Sciatic nerve (tissue), 2 donors: Measurements from ENCODE around the gene ADAMTS10. TPM values are rescaled to one million over a fixed set of nuclear protein-coding genes. Genes with fewer than 3 reads are reported as not detected.
"Not testable (repeated sequence)": the region's sequence is repeated elsewhere in the genome, so short reads cannot be mapped to it uniquely, and the experiment has no call there.

Experiments
- ATAC-seq: fragments of 200-7000 bp; cut with Tn5 transposase; one replicate; pipeline ENCODE4 v1.9.1; 2020; ENCODE audit warnings: mild to moderate bottlenecking, moderate library complexity
- DNase-seq: peaks from one replicate; pipeline ENCODE4 v3.0.0-alpha.2; 2020; ENCODE audit warnings: low spot score
- intact Hi-C: fragments of 100-400 bp; cut with DNase I; formaldehyde crosslinking; loops from one replicate; pipeline ENCODE4 v1.14.2; 2022
- total RNA-seq: library from RNA; stranded (reverse); fragmentation: NEBNext Ultra II Directional; extraction: Animal tissue kit (Norgen Biotek cat#: 25700); gene quantifications from one replicate; pipeline ENCODE4 v1.2.1, GENCODE V29; 2021
- donor health status: DM: no; HTN: no; CAD: no.
- donor health status: DM: no; HTN: no; CAD: no.

Gene ADAMTS10
- 60.1 TPM for total RNA-seq

GRCh38 chr19:8610041-8610935, at the start of gene ADAMTS10:
Gene ADAMTS10, minus strand, starts transcription at chr19:8610715. Its CDS starts 5,005 bp downstream, at chr19:8605710.
- intact Hi-C loops, result no loop called here
- DNase-seq (no peak), ATAC-seq (peak; percentile 34)

- DNase-seq (no peak), ATAC-seq (no peak)
- intact Hi-C loops, result loop anchor here (10.0 kb wide), 1 partner anchor 415 kb away; no protein-coding TSS in a partner anchor
Observed at GRCh38 chr19:8659905-8660304, 49.4 kb upstream of the ADAMTS10 start.

DNA sequence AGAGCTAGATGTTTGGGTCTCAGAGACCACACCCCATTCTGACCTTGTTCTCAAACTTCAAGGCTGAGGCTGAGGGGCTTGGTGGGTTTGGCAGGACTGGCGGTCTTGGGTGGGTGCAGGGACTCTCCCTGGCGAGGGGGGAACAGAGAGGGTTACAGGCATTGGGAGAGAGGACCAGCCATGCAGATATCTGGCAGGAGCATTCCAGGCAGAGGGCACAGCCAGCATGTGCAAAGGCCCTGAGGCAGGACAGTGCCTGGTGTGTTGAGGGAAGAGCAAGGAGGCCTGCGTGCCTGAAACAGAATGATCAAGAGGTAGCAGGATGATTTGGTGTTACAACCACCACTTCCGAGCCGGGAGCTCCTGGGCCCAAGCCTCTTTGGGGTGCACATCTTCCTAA, 47.4 kb upstream of the ADAMTS10 start:
- intact Hi-C loops, result loop anchor here (10.0 kb wide), 1 partner anchor 417 kb away; no protein-coding TSS in a partner anchor
- no peak for ATAC-seq
- DNase-seq, result no peak

DNA sequence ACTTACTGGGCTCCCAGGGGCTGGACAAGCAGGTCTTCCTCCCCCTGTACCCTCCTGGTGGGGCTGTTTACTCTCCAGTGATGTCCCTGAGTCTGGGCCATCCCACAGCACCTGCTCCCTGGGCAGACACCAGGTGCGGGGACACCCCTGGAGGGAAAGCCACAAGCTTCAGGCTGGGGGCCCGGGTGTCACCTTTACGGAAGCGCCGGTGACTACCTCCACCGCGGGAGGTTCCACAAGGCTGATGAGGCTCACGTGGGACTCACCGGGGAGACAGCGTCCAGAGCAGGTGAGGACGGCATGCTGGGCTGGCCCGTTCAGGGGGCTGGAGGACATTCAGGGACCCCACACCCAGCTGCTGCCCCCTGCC, 44.8 kb upstream of the ADAMTS10 start:
- no peak for DNase-seq
- no peak for ATAC-seq
- intact Hi-C loops, result loop anchor here (10.0 kb wide), 1 partner anchor 419 kb away; no protein-coding TSS in a partner anchor

DNA sequence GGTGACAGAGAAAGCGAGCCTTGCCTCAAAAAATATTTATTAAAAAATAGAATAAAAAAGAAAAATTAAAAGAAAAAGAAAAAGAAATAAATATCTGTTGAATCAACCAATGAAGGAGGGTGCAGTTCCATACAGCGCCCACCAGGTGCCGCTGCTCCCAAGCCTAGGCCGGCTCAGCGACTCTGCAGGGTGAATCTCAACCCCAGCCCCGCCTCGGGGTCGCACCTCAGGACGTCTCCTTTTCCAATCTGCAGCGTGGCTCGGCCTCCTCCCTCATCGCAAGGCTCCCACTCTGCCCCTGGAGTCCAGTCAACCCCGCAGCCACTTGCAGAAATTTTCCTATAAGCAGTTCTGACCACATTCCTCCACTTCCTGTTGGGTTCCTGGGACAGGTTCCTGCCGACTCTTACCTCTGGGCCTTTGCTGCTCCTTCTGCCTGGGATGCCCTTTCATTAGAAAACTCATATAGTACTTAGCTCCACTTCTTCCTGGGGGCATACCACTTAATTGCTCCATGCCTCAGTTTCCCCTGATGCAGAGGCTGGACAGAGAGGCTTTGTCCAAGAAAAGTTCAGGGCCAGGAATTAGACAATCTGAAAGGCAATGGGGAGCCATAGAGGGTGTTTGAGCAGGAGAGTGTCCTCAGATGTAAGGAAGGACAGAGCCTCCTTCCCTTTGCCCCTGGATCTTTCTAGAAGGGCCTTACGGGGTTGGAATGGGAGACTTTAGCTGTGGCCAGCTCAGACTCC, 44.2 kb upstream of the ADAMTS10 start:
- intact Hi-C loops, result loop anchor here (10.0 kb wide), 1 partner anchor 420 kb away; no protein-coding TSS in a partner anchor
- ATAC-seq (peak; percentile 77), DNase-seq (peak; percentile 75)

DNA sequence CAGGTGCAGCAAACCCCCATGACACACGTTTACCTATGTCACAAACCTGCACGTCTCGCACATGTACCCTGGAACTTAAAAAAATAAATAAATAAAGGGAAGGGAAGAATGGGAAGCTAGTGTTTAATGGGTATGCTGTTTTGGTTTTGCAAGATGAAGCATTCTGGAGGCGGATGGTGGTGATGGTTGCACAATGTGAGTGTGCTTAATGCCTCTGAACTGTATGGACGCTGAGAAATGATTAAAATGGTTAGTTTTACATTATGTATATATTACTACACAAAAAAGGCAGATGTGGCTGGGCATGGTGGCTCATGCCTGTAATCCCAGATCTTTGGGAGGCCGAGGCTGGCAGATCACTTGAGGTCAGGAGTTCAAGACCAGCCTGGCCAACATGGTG, 37.7 kb upstream of the ADAMTS10 start:
- no peak for DNase-seq
- ATAC-seq, result peak; percentile 52
- intact Hi-C loops, result no loop called here

- intact Hi-C loops, result no loop called here
- DNase-seq (no peak), ATAC-seq (no peak)
Observed at GRCh38 chr19:8643860-8644653, 33.5 kb upstream of the ADAMTS10 start.

DNA sequence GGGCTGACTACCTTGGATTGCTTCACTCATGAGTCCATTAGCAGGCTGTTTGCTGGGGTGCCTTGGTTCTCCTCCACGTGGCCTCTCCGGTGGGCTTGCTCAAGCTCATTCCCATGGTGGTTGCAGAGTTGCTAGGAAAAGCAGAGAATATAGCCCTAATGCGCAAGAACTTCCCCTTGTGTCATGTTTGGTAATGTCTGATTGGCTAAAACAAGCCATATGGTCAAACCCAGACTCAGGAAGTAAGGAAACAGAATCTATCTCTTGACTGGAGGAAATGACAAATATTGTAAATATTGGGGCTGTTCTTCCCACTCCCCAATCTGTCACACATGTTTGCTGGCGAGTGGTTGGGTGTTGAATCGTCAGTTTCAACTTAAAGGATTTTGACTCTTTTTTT, 32.0 kb upstream of the ADAMTS10 start:
- no peak for ATAC-seq
- no peak for DNase-seq
- intact Hi-C loops, result no loop called here

DNA sequence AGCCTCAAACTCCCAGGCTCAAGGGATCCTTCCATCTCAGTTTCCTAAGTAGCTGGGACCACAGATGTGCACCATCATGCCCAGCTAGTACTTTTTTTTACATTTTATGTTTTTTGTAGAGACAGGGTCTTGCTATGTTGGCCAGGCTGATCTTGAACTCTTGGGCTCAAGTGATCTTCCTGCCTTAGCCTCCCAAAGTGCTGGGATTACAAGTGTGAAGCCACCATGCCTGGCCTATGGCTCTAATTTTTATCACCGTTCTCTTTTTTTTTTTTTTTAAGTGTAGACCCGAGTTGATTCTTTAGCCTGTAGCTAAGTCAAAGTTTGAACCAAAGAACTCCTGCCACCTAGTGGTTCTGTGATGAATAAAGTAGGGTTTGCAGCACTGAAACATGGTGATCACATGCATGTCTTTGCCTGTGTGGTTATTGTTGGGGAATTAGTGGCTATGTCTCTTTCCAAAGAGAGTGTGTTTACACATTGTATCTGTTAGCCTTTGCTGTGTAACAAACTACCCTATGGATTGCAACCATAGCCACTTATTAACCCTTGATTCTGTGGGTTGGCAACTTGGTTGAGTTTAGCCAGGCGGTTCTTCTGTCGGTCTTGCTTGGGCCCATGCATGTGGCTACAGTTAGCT, 31.5 kb upstream of the ADAMTS10 start:
- intact Hi-C loops, result no loop called here
- ATAC-seq, result no peak
- DNase-seq, result no peak

DNA sequence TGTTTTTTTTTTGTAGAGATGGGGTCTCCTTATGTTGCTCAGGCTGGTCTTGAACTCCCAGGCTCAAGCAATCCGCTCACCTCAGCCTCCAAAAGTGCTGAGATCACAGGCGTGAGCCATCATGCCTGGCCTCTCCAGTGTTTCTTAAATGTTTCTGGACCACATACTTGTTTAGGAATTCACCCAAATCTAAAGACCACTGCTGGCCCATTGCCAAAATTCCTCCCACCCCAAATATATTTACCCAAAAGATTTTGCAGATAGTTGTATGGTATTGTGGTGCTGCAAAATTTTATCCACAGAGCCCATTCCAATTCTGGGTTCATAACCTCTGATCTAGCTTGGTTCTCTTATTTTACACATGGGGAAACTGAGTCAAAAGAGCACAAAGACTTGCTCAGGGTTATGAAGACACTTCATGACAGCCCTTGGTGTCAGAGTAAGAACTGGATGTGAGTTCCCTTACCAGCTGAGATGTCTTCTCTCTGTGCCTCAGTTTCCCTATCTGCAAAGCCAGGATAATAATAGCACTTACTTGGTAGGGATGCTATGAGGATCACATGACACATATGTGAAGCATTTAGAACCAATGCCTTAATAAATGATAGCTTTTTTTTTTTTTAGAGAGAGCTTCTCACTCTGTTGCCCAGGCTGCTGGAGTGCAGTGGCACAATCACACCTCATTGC, 30.8 kb upstream of the ADAMTS10 start:
- DNase-seq, result no peak
- no peak for ATAC-seq
- intact Hi-C loops, result no loop called here

DNA sequence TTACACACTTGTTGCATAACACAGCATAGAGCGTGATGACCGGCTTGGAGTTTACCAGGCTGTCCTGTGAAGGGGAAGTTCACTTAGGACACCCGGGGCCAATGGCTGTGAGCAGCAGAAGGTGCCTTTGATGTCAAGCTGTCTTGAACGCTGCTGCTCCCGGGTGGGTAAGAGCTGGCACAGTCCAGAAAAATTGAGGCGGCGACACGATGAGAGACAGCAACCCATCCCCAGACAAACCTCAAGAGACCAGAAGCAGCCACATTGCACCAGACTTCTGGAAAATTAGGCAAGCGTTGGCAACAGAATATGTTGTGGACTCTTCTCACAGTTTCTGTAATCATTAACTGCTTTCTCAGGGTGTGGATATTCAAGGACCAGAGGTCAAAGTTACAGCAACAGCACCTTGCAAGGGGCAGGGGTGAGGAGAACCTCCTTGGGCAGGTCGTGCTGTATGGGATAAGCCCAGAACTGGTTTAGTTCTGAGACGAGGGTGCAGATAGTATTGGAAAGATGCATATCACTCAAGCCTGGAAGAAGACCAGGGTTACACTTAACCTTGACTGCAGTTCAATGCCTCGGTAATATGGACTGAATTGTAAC, 30.0 kb upstream of the ADAMTS10 start:
- intact Hi-C loops, result no loop called here
- ATAC-seq (peak; percentile 80), DNase-seq (peak; percentile 60)

- intact Hi-C loops, result no loop called here
- no peak for DNase-seq
- ATAC-seq, result no peak
Observed at GRCh38 chr19:8639821-8640401, 29.4 kb upstream of the ADAMTS10 start.

- intact Hi-C loops, result no loop called here
- peak; percentile 27 for ATAC-seq
- no peak for DNase-seq
Observed at GRCh38 chr19:8638078-8638619, 27.6 kb upstream of the ADAMTS10 start.

DNA sequence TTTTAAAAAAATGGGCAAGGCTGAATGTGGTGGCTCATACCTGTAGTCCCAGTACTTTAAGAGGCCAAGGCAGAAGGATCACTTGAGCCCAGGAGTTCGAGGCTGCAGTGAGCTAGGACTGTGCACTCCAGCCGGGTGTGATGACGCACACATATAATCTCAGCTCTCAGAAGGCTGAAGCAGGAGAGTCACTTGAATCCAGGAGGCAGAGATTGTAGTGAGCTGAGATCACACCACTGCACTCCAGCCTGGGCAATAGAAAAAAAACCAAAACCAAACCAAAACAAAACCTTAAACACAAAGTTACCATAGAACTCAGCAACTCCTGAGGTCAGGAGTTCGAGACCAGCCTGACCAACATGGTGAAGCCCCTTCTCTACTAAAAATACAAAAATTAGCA, 26.6 kb upstream of the ADAMTS10 start:
- ATAC-seq, intact Hi-C loops, DNase-seq: not testable (repeated sequence)

GRCh38 chr19:8635422-8635821, 24.9 kb upstream of the ADAMTS10 start:
- ATAC-seq (no peak), DNase-seq (no peak)
- intact Hi-C loops, result no loop called here

DNA sequence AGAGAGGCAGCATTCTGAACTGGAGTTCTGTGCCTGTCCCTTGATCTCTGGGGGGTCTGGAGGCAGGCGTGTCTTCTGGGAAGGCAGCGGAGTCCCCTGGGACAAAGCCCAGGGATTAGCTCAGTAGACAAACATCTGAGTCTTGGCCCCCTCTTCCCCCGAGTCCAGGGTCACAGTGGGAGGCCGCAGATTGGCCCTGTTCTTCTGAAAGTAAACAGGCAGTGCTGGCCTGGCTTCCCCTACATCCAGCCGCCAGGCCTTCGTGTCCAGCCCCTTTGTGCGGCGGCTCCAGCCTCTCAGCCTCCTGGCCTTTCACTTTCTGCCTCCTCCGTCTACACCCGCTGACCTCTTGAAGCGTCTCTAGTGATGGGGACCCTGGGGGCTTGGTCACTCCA, 20.9 kb upstream of the ADAMTS10 start:
- intact Hi-C loops, result no loop called here
- DNase-seq, result no peak

DNA sequence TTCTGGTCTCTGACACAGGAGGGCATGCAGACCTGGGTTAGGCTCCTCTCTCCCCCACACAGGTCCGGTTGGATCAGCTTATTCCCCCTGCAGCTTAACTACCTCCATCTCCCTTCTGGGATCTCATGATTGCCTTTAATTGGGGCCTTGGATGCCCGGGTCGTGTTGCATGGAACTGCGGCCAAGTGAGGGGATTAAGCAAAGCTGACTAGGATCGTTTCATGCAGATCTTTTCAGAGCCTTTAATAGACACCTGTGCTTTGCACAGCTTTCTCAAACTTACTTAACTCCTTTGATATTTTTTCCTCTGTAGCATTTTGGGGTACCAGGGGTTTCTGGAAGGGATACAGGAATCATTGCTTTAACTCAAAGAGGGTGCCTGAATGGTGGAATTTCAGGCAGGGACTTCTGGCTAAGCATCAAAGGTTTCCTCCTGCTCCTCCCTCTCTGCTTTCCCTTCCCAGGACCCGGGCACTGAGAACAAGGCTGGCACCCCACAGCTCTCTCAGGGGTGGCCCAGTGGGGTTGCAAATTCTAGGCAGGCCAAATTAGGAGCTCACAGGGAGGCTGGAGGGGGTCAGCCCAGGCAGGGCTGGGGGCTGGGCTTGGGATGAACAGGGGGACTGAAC, 20.4 kb upstream of the ADAMTS10 start:
- ATAC-seq, result no peak
- DNase-seq, result no peak
- intact Hi-C loops, result no loop called here

More for the DNA sequence above, 20.9 kb upstream of the ADAMTS10 start:
- ATAC-seq, result peak; percentile 55
